Measurements from ENCODE around the gene SYTL1. TPM values are rescaled to one million over a fixed set of nuclear protein-coding genes. Genes with fewer than 3 reads are reported as not detected.

The SYTL1 gene
- total RNA-seq, 1 donor = 44.3 TPM

- Histone ChIP-seq H3K4me1 (ENCODE audit: insufficient read depth, low read length) (peaks cover 11% of the 10 kb centered on the region), H3K27me3 (ENCODE audit: insufficient read depth, low read length) (no peaks in the 10 kb centered on the region), H3K4me3 (ENCODE audit: low read length) (no peak overlapping the region), H3K9me3 (ENCODE audit: low read depth, low read length) (no peaks in the 10 kb centered on the region)
Measured at GRCh38 chr1:27332536-27333281, 9.1 kb upstream of the SYTL1 start.

DNA sequence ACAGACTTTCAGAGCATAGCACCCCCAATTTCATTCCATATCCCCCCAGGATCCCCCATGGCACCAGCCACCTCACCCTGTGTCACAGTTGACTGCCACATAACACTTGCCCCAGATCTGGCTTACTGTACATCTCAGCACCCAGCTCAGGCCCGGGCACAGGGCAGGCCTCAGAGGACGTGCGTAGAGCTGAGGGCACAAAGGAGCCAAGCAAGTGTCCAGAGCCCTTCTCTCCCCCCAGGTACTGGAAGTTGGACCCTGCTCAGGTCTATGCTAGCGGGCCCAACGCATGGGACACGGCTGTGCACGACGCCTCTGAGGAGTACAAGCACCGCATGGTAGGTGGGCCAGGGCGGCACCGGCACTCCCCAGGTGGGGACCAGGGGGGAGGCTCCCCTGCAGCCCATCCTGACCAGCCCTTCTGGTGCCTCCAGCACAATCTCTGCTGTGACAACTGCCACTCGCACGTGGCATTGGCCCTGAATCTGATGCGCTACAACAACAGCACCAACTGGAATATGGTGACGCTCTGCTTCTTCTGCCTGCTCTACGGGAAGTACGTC, 8.0 kb upstream of the SYTL1 start:
- H3K27me3 ChIP-seq (ENCODE audit: insufficient read depth, low read length) = no peaks in the 10 kb centered on the region
- no peaks in the 10 kb centered on the region for H3K9me3 ChIP-seq (ENCODE audit: low read depth, low read length)
- H3K4me1 ChIP-seq (ENCODE audit: insufficient read depth, low read length) = peaks cover 11% of the 10 kb centered on the region

GRCh38 chr1:27335506-27336422, 6.1 kb upstream of the SYTL1 start:
- Histone ChIP-seq H3K9me3 (ENCODE audit: low read depth, low read length) (no peaks in the 10 kb centered on the region), H3K4me1 (ENCODE audit: insufficient read depth, low read length) (peaks cover 22% of the 10 kb centered on the region), H3K27me3 (ENCODE audit: insufficient read depth, low read length) (no peaks in the 10 kb centered on the region), H3K4me3 (ENCODE audit: low read length) (no peak overlapping the region)

More for the DNA sequence above, 8.0 kb upstream of the SYTL1 start:
- no peak overlapping the region for H3K4me3 ChIP-seq (ENCODE audit: low read length)

DNA sequence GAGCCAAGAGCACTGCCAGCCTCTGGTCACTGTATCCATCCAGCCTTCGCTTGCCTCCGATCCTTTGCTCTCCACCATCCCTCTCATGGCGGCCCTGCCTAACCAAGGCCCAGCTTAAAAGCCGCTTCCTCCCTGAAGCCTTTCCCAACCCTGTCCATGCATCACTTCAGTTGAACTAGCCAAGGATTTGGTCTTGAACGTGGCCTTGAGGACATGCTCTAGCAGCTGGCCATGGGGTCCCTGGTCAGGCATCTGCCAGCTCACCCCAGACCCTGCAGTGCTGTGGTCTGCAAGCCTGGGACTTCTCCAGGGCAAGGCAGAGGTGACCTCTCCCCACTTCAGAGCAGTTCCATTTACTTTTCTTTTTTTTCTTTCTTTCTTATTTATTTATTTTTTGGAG, 5.1 kb upstream of the SYTL1 start:
- H3K4me3 ChIP-seq (ENCODE audit: low read length) = no peak overlapping the region
- H3K9me3 ChIP-seq (ENCODE audit: low read depth, low read length) = no peaks in the 10 kb centered on the region
- H3K4me1 ChIP-seq (ENCODE audit: insufficient read depth, low read length) = peaks cover 32% of the 10 kb centered on the region
- H3K27me3 ChIP-seq (ENCODE audit: insufficient read depth, low read length) = no peaks in the 10 kb centered on the region

DNA sequence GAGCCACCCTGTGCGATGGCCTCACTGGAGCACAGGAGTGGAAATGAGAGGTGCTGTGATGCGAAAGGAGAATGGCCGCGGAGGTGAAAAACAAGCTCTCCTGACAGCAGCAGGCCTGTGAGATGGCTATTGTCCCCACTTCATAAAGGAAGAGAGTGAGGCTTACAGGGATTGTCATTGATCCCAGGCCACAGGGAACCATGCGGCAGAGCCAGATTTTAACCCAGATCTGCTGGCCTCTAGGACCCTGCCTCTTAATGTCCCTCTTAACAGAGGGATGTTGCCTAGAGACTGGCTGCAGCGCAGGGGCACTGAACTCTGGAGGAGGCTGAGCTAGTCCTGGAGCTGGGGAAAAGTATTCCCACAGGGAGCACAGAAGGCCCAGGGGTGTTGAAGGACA, 3.1 kb upstream of the SYTL1 start:
- Histone ChIP-seq H3K4me3 (ENCODE audit: low read length) (no peak overlapping the region), H3K27me3 (ENCODE audit: insufficient read depth, low read length) (no peaks in the 10 kb centered on the region), H3K4me1 (ENCODE audit: insufficient read depth, low read length) (peaks cover 40% of the 10 kb centered on the region), H3K9me3 (ENCODE audit: low read depth, low read length) (no peaks in the 10 kb centered on the region)

DNA sequence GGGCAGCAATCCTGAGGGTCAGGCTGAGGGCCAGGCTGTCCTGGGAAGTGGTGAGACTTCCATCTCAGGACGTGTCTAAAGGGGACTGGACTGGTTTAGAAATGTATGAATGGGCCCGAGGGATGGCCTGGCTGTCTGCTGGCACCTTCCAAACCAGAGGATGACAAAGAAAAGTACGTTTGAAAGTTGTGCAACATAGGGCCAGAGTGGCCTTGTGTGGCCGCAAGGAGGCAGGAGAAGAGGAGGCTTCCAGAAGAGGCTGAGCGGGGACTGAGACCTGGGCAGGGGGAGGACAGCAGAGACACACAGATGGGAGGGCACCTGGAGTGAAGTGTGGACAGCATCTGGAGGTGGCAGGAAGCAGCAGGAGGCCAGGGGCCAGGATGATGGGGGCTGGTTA, 2.6 kb upstream of the SYTL1 start:
- Histone ChIP-seq H3K9me3 (ENCODE audit: low read depth, low read length) (no peaks in the 10 kb centered on the region), H3K27me3 (ENCODE audit: insufficient read depth, low read length) (no peaks in the 10 kb centered on the region), H3K4me1 (ENCODE audit: insufficient read depth, low read length) (peaks cover 45% of the 10 kb centered on the region), H3K4me3 (ENCODE audit: low read length) (no peak overlapping the region)

- H3K4me1 ChIP-seq (ENCODE audit: insufficient read depth, low read length) = peaks cover 59% of the 10 kb centered on the region
- peak overlapping the region; percentile 70 for H3K4me3 ChIP-seq (ENCODE audit: low read length)
- H3K9me3 ChIP-seq (ENCODE audit: low read depth, low read length) = no peaks in the 10 kb centered on the region
- H3K27me3 ChIP-seq (ENCODE audit: insufficient read depth, low read length) = no peaks in the 10 kb centered on the region
Measured at GRCh38 chr1:27342391-27342777, 562 bp downstream of the SYTL1 start.

- no peaks in the 10 kb centered on the region for H3K27me3 ChIP-seq (ENCODE audit: insufficient read depth, low read length)
- peak overlapping the region; percentile 70 for H3K4me3 ChIP-seq (ENCODE audit: low read length)
- H3K9me3 ChIP-seq (ENCODE audit: low read depth, low read length) = no peaks in the 10 kb centered on the region
- H3K4me1 ChIP-seq (ENCODE audit: insufficient read depth, low read length) = peaks cover 59% of the 10 kb centered on the region
Measured at GRCh38 chr1:27342778-27343638, 1.2 kb downstream of the SYTL1 start.

DNA sequence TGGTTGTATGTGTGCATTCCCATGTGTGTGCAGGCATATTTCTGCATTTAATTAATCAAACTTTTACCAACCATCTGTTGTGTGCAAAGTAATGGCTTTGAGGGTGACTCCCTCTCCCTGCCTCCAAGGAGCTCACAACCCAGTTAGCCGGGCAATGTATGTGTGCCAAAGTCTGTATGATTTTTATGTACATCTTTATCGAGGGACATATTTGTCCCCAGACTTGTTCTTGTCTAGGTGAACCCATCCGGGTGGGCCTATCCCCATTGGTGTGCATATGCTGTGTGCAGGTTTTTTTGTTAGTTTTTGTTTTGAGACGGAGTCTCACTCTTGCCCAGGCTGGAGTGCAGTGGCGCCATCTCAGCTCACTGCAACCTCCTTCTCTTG, 1.8 kb downstream of the SYTL1 start:
- no peaks in the 10 kb centered on the region for H3K27me3 ChIP-seq (ENCODE audit: insufficient read depth, low read length)
- H3K4me1 ChIP-seq (ENCODE audit: insufficient read depth, low read length) = peaks cover 60% of the 10 kb centered on the region
- H3K9me3 ChIP-seq (ENCODE audit: low read depth, low read length) = no peaks in the 10 kb centered on the region
- H3K4me3 ChIP-seq (ENCODE audit: low read length) = peak overlapping the region; percentile 70

GRCh38 chr1:27345272-27345671, 3.5 kb downstream of the SYTL1 start:
- no peak overlapping the region for H3K4me3 ChIP-seq (ENCODE audit: low read length)
- H3K9me3 ChIP-seq (ENCODE audit: low read depth, low read length) = no peaks in the 10 kb centered on the region
- H3K4me1 ChIP-seq (ENCODE audit: insufficient read depth, low read length) = peaks cover 67% of the 10 kb centered on the region

GRCh38 chr1:27346357-27346756, 4.5 kb downstream of the SYTL1 start:
- Histone ChIP-seq H3K4me1 (ENCODE audit: insufficient read depth, low read length) (peaks cover 58% of the 10 kb centered on the region), H3K9me3 (ENCODE audit: low read depth, low read length) (no peaks in the 10 kb centered on the region), H3K27me3 (ENCODE audit: insufficient read depth, low read length) (no peaks in the 10 kb centered on the region), H3K4me3 (ENCODE audit: low read length) (no peak overlapping the region)

More at GRCh38 chr1:27345272-27345671, 3.5 kb downstream of the SYTL1 start:
- H3K27me3 ChIP-seq (ENCODE audit: insufficient read depth, low read length) = no peaks in the 10 kb centered on the region

DNA sequence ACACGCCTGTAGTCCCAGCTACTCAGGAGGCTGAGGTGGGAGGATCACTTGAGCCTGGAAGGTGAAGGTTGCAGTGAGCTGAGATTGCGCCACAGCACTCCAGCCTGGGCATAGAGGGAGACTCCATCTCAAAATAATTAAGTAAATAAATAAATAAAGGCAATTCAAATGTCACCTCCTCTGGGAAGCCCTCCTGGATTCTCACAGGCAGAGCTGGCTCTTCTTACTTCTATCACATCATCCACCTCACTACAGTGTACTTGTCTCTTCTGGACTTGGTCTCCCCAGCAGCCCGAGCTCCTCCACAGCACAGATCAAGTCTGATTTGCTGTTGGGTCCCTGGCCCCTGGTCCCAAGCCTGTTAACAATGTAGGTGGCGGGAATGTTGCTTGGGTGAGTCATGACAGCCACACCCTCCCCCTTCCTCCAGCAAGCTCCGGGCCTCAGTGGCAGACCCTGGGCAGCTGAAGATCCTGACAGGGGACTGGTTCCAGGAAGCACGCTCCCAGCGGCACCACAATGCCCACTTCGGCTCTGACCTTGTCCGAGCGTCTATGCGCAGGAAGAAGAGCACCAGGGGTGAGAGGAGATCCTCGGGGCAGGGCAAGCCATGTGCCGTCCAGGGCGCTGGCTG, 5.3 kb downstream of the SYTL1 start:
- Histone ChIP-seq H3K27me3 (ENCODE audit: insufficient read depth, low read length) (no peaks in the 10 kb centered on the region), H3K9me3 (ENCODE audit: low read depth, low read length) (no peaks in the 10 kb centered on the region), H3K4me3 (ENCODE audit: low read length) (no peak overlapping the region), H3K4me1 (ENCODE audit: insufficient read depth, low read length) (peaks cover 51% of the 10 kb centered on the region)

DNA sequence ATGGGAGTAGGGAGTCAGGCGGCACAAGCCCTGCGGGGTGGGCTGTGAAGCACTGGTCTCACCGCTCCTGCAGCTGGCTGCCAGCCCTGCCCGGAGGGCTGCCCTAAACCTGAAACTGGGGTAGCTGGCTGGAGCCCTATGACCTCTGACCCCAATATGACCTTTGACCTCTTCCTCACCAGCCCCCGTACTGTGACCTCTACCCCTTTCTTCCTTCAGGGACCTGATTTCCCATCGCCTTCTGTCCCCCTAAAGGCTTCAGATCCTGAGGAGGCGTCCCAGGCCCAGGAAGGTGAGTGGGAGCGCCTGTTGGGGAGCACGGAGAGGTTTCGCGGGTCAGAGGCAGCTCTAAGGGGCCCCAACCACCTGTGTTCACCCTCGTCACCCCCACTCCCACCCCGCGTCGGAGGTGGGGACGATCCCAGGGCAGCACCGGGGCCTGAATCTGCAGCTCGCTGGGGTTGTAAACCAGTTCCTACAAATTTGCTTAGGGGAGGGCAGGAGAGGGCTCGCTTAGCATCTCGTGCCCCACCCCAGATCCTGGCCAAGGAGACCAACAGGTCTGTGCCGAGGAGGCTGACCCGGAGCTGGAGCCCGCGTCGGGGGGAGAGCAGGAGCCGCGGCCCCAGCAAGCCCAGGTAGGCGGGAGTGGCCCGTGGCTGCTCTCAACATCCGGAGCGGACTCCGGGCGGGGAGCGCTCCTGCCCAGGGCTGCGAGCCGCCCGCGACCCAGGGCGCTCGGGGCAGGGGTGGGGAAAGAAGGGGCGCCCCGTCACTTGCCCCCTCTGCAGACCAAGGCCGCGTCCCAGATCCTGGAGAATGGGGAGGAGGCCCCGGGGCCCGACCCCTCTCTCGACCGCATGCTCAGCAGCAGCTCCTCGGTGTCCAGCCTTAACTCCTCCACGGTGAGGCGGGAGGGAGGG, 7.3 kb downstream of the SYTL1 start:
- Histone ChIP-seq H3K9me3 (ENCODE audit: low read depth, low read length) (no peaks in the 10 kb centered on the region), H3K4me1 (ENCODE audit: insufficient read depth, low read length) (peaks cover 31% of the 10 kb centered on the region), H3K4me3 (ENCODE audit: low read length) (peak overlapping the region; percentile 19), H3K27me3 (ENCODE audit: insufficient read depth, low read length) (no peaks in the 10 kb centered on the region)

All from mononuclear cell (primary cell).